Activated CD4-positive, alpha-beta T cell treated with anti-CD3 and anti-CD28 coated beads, Interleukin-2, amount 50 U/mL, for 1 hour (primary cell): Measurements from ENCODE around the gene DLGAP3.
"Not testable (repeated sequence)": the region's sequence is repeated elsewhere in the genome, so short reads cannot be mapped to it uniquely, and the experiment has no call there.

Experiments
- DNase-seq: peaks from one replicate; pipeline ENCODE4 v3.0.0-alpha.2; 2020

Gene DLGAP3, protein sequence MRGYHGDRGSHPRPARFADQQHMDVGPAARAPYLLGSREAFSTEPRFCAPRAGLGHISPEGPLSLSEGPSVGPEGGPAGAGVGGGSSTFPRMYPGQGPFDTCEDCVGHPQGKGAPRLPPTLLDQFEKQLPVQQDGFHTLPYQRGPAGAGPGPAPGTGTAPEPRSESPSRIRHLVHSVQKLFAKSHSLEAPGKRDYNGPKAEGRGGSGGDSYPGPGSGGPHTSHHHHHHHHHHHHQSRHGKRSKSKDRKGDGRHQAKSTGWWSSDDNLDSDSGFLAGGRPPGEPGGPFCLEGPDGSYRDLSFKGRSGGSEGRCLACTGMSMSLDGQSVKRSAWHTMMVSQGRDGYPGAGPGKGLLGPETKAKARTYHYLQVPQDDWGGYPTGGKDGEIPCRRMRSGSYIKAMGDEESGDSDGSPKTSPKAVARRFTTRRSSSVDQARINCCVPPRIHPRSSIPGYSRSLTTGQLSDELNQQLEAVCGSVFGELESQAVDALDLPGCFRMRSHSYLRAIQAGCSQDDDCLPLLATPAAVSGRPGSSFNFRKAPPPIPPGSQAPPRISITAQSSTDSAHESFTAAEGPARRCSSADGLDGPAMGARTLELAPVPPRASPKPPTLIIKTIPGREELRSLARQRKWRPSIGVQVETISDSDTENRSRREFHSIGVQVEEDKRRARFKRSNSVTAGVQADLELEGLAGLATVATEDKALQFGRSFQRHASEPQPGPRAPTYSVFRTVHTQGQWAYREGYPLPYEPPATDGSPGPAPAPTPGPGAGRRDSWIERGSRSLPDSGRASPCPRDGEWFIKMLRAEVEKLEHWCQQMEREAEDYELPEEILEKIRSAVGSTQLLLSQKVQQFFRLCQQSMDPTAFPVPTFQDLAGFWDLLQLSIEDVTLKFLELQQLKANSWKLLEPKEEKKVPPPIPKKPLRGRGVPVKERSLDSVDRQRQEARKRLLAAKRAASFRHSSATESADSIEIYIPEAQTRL

DNA sequence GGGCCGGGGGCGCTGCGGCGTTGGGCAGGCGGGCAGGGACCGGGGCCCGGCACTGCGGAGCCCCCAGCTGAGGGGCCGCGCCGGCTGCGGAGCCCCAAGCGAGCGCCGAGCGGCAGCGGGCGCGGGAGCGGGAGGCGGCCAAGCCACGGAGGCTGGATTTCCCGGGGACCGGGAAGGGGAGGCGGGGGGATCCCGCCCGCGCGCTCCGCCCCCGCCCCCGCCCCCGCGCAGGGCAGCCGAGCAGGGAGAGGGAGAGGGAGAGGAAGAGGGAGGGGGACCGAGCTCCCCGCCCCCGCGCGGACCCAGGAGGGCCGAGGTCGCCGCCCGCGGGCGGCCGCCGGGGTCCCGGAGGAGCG lies at the start of gene DLGAP3:
DLGAP3 (minus strand) TSS at position 154 of the 356 bp plus-strand sequence. CDS start 24,267 bp downstream, outside the sequence.
- DNase-seq: no peak

DNA sequence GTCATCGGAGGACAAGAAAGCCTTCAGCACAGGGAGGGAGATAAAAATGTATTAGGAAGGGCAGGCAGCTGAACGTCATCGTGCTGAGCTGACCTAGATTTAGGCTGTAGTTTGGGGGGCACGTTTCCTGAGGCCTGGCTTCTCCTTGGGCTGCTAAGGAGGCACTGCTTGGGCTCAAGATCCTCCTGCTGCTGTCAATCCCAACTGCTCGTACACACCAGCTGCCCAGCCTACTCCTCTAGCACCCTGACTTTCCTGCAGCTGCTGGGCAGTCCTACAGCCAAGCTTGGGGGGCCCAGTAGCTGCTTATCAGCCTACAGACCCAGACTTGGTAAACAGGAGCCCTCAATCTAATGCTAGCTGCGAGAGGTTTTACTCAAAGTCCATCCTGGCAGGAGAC lies 49.5 kb upstream of the DLGAP3 start:
- DNase-seq: no peak

DNA sequence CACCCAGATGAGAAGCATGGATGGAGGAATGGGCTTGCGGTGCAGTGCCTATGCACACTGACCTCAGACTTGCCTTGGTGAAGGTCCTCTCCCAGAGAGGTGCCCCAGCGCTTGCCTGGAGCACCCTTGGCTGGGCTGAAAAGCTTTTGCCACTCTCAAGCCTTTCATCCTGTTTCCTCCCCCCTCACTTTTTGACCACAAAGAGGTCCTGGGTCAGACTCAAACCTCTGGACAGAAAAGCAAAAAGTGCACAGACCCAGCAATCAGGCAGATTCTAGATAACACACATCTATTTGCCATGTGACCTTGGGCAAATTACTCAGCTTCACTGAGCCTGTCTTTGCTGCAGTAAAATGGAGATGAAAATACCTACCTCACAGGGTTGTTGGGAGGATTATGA lies 48.4 kb upstream of the DLGAP3 start:
- DNase-seq: no peak

DNA sequence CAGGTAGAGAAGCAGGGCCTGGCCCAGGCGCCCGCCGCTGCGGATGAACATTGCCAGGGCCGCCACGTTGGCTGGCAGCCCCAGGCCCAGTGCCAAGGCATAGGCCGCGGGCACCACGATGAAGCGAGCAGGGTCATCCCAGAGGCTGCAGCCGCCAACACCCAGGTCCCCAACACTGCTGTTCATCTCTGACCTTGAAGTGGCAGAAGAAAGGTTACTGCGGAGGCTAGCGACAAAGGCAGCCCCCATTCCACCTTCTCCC lies 47.7 kb upstream of the DLGAP3 start:
- no peak for DNase-seq

DNA sequence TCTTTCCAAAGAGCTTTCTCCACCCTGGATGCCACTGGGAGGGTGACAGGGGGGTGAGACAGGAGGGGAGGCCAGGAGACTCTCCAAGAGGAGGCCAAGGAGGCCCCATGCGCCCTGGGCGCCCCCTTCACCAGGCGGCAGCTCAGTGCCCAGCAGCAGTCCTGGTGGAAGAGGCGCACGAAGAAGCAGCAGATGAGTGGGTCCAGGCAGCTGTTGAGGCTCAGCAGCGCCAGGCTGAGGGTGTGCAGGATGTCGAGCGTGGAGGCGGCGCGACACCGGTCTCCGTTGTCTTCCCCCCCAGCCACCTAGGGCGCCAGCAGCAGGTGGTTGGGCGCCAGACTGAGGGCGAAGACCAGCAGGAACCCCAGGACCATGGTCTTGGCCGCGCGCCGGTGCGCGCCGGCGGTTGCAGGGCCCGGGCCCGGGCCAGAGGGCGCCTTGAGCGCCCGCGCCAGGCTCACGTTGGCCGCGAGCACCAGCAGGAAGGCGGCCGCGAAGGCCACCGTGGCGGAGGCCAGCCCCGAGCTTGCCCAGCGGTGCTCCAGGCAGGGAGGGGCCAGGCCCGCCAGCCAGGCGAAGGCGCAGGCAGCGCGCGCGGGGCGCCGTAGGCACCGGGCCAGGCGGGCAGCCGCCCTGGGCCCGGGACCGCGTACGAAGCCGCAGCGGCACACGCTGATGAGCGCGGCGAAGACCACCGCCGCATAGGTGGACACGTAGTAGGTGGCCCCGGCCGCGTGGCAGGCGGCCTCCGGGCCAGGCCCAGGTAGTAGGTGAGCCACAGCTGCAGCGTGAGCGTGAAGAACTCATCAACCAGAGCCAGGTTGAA lies 47.1 kb upstream of the DLGAP3 start:
- no peak for DNase-seq

DNA sequence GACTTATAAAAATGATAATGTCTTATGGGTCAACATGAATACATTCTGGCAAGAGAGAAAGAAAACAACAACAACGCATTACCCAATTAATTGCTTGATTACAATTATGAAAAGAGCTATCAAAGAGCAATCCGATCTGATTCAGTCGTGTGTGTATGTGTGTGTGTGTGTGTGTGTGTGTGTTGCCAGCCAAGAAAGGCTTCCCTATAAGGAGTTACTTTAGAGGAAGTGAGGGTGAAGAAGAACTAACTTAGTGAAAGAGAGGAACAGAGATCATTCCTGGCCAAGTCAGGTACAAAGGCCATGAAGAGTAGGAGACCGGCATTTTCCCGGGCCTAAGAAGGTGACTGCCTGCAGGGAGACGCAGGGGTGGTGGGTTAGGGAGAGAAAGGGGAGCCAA lies 46.3 kb upstream of the DLGAP3 start:
- DNase-seq: no peak

DNA sequence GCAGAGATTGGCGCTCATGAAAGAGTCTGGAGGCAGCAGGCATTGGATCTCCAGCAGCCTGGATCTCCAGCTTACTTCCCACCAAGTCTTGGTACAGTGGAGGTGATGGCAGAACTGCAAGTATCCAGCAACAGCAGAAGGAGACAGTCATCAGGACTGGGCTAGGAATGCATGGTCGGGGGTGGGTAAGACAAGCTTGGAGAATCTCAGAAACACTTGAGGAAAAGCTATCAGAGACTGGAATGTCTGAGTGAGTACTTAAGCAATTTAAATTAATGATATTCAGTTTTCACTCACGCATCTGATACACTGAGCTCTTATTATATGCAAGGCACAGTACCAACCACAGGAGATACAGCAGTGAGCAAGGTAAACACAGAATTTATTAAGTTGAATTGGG lies 45.9 kb upstream of the DLGAP3 start:
- no peak for DNase-seq

DNA sequence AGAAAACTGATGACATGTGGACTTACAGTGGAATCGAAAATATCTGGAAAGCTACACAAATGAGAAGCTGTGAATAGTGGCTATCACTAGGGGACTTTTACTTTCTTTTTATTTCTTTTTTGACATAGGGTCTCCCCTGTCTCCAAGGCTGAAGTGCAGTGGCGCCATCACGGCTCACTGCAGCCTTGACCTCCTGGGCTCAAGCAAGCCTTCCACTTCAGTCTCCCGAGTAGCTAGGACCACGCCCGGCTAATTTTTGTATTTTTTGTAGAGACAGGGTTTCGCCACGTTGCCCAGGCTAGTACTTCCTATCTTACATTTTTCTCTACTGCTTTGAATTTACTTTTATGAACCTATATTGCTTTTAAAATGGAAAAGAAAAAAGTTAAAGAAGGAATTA lies 45.2 kb upstream of the DLGAP3 start:
- DNase-seq: no peak

DNA sequence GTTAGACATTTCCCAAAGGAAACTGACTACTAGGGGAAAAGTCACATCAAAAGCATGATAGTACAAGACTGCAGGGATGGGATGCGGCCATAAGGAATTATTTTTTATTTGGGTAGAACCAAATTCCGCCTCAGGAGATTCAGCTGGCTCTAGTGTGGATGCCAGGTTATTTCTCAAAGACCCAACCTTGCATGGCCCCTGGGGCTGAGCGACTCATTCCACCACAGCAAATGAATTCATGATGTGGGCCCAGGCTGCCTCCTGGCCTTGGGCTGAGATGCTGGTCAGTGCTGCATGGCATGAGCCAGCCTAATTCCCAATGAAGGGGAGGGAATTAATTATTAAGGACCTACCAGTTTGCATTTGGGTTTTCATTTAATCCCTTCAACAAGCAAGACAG lies 43.9 kb upstream of the DLGAP3 start:
- DNase-seq: no peak

DNA sequence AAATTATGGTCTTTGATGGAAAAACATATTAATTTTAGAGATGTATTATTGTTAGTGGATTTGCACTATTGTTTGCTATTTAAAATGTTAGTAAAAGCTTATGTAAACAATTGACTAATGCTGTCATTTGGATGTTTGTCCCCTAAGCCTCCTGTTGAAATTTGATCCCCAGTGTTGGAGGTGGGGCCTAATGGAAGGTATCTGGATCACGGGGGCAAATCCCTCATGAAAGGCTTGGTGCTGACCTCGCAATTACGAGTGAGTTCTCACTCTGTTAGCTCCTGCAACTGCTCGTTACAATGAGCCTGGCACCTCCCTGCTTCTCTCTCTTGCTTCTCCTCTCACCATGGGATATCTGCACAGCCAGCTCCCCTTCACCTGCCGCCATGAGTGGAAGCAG lies 41.4 kb upstream of the DLGAP3 start:
- no peak for DNase-seq

DNA sequence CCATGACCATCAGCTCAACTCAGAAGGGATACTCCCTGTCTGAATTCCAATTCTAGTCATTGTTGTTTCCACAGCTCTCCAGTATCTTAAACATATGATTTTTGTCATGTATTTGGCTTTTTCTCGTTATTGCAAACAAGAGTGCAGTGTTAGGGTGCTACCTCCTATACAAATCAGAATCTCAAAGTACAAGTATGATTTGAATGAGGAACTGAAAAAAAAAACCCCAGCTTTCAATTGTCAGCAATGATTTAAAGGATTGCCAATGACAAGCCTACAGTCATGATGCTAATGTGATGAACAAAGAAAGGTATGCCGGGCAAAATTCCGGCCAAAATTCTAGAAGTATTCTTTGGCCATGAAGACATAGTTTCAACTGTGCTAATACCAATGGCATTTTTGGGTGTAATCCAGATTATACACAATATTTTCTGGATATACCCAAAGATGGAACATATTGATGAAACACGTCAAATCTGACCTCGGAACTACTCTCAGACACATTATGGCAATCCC lies 40.8 kb upstream of the DLGAP3 start:
- DNase-seq: no peak

DNA sequence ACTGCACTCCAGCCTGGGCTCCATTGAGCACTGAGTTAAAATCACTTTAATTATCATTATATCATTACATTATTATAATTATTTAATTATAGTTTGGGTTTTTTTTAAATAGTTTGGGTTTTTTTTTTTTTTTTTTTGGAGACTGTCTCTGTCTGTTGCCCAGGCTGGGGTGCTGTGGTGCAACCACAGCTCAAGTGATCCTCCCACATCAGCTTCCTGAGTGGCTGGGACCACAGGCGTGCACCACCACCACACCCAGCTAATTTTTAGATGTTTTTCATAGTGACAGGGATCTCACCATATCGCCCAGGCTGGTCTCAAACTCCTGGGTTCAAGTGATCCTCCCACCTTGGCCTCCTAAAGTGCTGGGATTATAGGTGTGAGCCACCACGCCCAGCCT lies 38.8 kb upstream of the DLGAP3 start:
- DNase-seq: not testable (repeated sequence)

DNA sequence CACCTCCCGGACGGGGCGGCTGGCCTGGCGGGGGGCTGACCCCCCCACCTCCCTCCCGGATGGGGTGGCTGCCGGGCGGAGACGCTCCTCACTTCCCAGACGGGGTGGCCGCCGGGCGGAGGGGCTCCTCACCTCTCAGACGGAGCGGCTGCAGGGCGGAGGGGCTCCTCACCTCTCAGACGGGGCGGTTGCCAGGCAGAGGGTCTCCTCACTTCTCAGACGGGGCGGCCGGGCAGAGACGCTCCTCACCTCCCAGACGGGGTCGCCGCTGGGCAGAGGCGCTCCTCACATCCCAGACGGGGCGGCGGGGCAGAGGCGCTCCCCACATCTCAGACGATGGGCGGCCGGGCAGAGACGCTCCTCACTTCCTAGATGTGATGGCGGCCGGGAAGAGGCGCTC lies 38.2 kb upstream of the DLGAP3 start:
- not testable (repeated sequence) for DNase-seq

DNA sequence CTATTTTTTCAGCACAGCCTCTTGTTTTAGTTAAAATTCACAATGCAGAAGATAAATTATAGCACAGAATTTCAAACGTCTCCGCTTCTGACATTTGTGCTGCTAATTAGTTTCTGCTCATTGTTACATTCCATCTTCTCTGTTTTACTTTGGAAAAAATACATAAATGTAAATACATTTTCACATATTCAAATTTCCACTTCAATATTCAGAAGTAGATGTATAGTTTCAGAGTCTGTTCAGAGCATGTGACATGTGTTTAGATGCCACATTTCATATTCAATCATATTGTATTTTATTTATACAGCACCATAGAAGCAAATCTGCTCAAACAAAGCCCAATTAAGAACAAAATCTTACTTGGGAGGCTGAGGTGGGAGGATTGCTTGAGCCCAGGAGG lies 36.1 kb upstream of the DLGAP3 start:
- DNase-seq: no peak

DNA sequence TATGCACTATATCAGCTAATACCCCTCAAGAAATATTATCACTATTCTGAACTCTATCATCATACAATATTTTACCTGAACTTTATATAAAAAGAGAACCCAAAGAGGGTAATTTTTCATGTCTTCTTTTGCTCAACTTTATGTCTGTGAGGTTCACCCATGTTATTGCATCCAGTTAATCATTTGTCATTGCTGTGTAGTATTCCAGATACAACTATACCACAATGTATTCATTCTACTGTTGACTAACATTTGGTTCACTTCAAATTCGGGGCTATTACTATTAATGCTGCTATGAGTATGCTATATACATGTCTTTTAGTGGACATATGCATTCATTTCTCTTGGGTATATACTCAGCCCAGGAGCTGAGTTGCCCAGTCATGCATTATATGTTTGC lies 21.0 kb upstream of the DLGAP3 start:
- no peak for DNase-seq

DNA sequence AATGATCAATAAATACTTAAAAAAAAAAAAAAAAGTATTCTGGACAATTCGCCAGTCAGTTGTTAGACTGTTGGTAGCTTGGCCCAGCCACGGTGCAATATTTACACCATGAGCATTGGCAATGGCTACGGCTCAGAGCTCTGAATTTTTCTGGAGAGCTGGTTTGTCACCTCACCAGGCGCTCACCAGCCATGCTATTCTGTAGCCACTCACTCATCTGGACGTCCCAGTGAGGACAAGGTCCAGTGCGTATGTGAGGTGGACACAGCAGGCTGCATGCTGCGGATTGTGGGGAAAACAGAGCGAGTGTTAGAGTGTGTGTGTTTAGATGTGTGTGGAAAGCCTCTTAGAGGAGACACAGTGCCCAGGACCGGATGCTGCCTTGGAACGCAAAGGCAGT lies 19.3 kb upstream of the DLGAP3 start:
- not testable (repeated sequence) for DNase-seq

DNA sequence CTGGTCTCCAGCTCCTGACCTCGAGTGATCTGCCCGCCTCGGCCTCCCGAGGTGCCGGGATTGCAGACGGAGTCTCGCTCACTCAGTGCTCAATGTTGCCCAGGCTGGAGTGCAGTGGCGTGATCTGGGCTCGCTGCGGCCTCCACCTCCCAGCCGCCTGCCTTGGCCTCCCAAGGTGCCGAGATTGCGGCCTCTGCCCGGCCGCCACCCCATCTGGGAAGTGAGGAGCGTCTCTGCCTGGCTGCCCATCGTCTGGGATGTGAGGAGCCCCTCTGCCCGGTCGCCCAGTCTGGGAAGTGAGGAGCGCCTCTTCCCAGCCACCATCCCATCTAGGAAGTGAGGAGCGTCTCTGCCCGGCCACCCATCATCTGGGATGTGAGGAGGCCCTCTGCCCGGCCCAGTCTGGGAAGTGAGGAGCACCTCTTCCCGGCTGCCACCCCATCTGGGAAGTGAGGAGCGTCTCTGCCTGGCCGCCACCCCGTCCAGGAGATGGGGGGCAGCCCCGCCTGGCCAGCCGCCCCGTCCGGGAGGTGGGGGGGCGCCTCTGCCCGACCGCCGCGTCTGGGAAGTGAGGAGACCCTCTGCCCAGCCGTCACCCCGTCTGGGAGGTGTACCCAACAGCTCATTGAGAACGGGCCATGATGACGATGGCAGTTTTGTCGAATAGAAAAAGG lies 18.3 kb upstream of the DLGAP3 start:
- DNase-seq: not testable (repeated sequence)

DNA sequence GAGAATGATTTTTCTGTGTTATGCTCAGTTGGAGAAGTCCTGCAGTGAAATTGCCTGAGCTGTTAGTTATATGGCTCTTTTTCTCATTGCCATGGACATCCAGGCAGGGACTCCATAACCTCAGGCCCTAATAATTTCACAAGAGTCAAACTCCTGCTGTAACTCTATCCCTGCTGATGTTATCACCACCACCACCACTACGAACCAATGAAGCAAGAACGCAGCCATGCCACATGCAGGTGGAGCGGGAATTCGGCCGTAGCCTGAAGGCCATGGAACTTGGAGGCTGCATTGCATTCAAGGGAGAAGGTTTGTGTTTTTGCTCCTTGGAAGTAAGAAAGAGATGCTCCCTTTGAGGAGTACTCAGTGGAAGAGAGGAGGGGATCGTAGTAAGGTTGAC lies 16.8 kb upstream of the DLGAP3 start:
- DNase-seq: no peak

DNA sequence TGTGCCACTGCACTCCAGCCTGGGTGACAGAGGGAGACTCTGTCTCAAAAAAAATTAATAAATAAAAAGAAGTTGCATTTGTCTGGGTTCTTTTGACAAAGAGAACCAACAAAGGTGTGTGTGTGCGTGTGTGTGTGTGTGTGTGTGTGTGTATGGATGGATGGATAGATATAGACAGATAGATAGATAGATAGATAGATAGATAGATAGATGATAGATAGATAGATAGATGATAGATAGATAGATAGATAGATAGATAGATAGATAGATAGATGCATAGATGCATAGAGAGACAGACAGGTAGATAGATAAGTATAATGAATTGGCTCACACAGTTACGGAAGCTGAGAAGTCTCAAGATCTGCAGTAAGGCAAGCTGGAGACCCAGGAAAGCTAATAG lies 12.3 kb upstream of the DLGAP3 start:
- DNase-seq: not testable (repeated sequence)

DNA sequence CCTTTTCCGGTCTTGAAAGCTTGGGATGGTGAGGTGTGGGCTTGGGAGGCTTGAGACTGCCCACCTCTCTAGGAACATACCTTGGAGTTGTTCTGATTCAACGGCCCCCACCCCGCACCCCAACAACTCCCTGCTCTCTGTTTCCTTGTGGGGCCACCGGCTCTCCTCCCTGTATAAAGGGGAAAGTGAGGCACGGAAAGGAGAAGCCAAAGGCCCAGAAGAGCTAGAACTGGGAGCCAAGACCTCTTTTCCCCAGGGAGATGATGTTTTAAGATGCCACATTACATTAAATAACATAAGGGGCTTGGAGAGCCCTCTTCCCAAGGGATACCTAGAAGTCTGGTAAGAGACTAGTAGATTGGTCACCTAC lies 1.2 kb upstream of the DLGAP3 start:
- no peak for DNase-seq

DNA sequence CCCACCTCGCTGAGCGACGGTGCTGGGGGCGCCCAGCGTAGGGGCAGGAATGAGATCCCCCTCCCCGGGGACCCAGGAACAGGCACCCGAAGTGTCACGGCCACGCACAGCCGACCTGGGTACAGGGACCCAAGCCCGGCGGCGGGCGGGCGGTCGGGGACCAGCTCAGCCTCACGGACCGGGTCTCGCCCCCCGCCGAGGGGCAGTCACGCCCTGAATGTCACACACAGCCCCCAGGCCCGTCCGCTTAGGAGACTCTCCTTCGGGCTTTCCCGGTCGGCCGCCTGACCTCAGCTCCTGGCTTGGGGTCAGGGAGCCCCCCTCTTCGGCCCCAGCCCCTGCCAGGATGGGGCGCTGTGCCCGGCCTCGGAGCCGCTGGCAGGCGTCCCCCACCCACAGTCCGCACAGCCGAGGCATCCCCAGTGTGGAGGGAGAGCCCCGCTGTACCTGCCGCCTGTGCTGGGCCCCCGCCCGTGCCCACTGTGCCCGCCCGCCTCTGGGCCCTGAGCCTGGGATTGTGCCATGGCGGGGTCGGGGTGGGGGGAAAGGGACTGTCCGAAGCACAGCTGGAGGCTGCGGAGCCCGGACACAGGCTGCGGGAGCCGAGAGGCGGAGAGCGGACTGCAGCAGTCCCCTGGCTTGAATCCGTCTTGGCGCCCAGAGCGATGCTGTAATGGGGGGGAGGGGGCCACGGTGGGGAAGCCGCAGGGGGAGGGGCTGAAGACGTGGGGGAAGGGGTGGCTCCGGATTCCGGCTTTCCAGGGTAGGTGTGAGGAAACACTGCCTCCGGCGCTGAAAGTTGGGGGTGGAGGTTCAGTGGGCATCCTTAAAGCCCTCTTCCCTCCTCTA lies 627 bp upstream of the DLGAP3 start:
- no peak for DNase-seq
